ENCODE data around the gene OBI1. TPM values are rescaled to one million over a fixed set of nuclear protein-coding genes. Genes with fewer than 3 reads are reported as not detected.
"Not testable (repeated sequence)": the region's sequence is repeated elsewhere in the genome, so short reads cannot be mapped to it uniquely, and the experiment has no call there.

The OBI1 gene
- total and polyA plus RNA-seq, 5 experiments from 2014 or later = 8.3 to 16.6 (median 12.1) TPM

DNA sequence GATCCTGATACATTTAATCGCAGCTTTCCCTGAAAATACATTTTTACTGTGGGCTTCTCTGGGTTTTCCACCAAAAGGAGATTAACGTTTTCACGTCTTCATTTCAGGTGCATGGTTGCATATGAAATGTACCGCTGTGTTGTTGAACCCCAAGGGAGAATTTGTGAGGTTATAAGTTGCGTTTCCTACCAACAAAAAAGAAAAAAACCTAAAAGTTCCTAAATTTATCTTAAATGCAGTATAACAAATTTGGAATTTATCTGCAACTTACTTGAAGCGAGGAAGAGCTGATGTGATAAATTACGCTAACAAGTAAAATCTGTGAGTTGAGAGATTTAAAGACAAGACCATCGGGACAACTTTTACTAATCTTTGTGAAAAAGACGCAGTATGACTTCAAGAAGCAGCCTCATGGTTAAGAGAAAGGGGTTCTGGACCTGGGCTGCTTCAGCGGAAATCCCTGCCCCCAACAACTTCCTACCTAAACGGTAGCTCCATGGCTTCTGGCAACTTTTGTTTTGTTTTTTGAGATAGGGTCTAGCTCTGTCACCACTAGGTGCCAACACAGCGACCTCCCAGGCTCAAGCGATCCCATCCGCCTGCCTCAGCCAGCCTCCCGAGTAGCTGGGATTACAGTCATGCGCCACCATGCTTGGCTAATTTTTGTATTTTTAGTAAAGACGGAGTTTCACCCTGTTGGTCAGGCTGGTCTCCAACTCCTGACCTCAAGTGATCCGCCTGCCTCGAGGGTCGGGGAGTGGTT, 958 bp upstream of the OBI1 start:
- Mint-ChIP-seq H3K9me3 (no peaks in the 10 kb centered on the region), H3K36me3 (peaks cover 0 to 10% (median 2%) of the 10 kb centered on the region in 3 donors), H3K4me3 (peak overlapping the region; percentile 95 to 100 (median 99)), H3K27ac (peak overlapping the region; percentile 49 to 99 (median 97)), H3K4me1 (peaks cover 28 to 41% (median 37%) of the 10 kb centered on the region in 4 donors), H3K27me3 (peaks cover 0 to 3% (median 0%) of the 10 kb centered on the region in 5 donors)
- POLR2A ChIA-PET = interaction anchor here (0.7 to 0.9 kb wide), 2 partner anchors 54 to 746 kb away, joined by 3 read pairs; partner anchors contain the start of gene RBM26
- peak; percentile 17 to 19 for ATAC-seq
- DNase-seq = peak in 6 of 10 donors; percentile 8 to 38 (median 18)

DNA sequence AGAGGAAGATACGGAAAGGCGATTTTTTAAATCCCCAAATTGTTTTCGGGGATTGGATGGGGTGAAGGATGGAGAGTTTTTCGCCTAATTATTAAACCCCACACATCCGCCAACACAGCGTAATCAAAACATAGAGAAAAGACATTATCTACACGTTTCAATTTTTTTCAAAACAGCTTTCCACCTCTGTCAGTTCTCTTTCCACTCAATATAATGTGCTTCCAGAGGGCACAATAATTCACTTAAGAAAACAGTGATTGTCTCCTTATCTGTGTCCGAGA, 435 bp upstream of the OBI1 start:
- peaks cover 0 to 11% (median 4%) of the 10 kb centered on the region in 3 donors for H3K36me3 Mint-ChIP-seq
- H3K9me3 Mint-ChIP-seq = no peaks in the 10 kb centered on the region
- H3K27me3 Mint-ChIP-seq = peaks cover 0 to 3% (median 0%) of the 10 kb centered on the region in 5 donors
- DNase-seq (peak in 2 of 10 donors; percentile 17 to 26), ATAC-seq (no peak)
- peak overlapping the region; percentile 49 to 99 (median 97) for H3K27ac Mint-ChIP-seq
- peaks cover 28 to 43% (median 40%) of the 10 kb centered on the region in 4 donors for H3K4me1 Mint-ChIP-seq
- POLR2A ChIA-PET = interaction anchor here (0.7 to 0.9 kb wide), 2 partner anchors 53 to 747 kb away, joined by 3 read pairs; partner anchors contain the start of gene RBM26
- peak overlapping the region; percentile 95 to 100 (median 99) for H3K4me3 Mint-ChIP-seq

DNA sequence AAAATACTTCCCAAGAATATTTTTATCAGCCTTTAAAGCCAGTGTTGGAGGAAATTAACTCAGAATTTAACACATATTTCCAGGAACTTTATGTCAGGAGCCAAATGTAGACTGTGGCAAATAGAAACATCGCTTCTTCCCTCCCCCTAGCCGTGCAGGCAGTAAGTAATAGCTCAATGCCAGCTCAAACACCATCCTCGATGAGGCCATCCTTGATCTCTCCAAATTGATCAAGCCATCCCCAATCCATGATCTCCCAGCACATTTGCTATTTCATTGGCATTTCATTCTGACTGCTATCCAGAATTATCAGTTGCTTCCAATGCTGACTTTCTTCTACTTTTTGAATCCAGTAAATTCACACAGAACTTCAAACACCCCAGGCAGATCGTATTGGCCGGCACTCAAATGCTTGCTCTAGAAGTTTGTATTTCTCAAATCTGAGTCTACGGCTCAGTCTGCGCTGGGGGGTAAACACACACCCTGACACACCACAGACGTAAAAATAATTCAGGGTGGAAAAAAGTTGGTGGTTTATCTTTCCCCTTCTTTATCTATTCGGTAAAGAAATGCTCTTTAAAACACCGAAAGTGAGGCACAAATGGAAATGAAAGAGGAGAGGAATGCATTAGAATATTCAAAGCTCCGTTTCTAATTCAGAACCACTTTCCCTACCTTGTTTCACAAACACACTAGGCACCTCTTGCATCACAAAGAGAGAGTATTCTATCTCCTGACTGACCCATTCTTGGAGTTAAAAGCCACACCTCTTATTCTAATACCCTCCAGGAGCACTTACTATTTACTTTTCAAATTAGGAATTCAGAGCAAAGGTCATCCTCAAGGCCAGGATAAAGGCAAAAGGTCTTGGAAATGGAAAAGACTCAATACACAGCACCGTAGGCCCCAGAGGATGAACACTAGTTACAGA, 991 bp downstream of the OBI1 start:
- H3K4me1 Mint-ChIP-seq = peaks cover 27 to 46% (median 41%) of the 10 kb centered on the region in 4 donors
- peak overlapping the region; percentile 76 to 99 (median 96) for H3K27ac Mint-ChIP-seq
- POLR2A ChIA-PET = interaction anchor here (0.6 kb wide), 1 partner anchor 40 kb away, joined by 7 read pairs; no protein-coding TSS in a partner anchor
- H3K9me3 Mint-ChIP-seq = no peaks in the 10 kb centered on the region
- no peak for DNase-seq
- H3K27me3 Mint-ChIP-seq = peaks cover 0 to 3% (median 0%) of the 10 kb centered on the region in 5 donors
- peaks cover 0 to 11% (median 4%) of the 10 kb centered on the region in 3 donors for H3K36me3 Mint-ChIP-seq
- peak overlapping the region; percentile 95 to 100 (median 99) for H3K4me3 Mint-ChIP-seq
- ATAC-seq = no peak

DNA sequence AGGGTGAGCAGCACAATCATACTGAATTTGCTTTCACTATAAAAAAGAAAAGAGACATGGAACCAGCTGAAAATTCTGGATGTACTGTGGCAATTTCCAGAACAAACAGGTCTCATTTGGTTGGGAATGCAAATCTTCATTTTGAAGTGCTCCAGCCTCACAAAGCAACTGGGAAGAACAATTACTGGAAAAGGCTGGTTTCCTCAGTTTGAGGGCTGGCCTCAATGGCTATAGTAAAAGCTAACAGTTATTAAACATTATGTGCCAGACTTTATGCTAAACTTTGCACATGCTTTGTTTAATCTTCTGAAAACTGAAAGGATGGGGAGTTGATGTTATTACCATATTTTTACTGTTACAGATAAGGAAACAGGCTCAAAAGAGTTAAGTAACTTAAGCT, 3.0 kb downstream of the OBI1 start:
- Mint-ChIP-seq H3K27ac (peak overlapping the region in 1 of 10 donors; percentile 32), H3K27me3 (peaks cover 0 to 3% (median 0%) of the 10 kb centered on the region in 5 donors), H3K9me3 (no peaks in the 10 kb centered on the region), H3K4me3 (peak overlapping the region in 4 of 10 donors; percentile 13 to 58 (median 18)), H3K4me1 (peaks cover 31 to 43% (median 41%) of the 10 kb centered on the region in 4 donors), H3K36me3 (peaks cover 0 to 11% (median 4%) of the 10 kb centered on the region in 3 donors)
- POLR2A ChIA-PET = interaction anchor here (0.8 kb wide), 1 partner anchor 10 kb away, joined by 3 read pairs; no protein-coding TSS in a partner anchor
- no peak for DNase-seq
- ATAC-seq = no peak

DNA sequence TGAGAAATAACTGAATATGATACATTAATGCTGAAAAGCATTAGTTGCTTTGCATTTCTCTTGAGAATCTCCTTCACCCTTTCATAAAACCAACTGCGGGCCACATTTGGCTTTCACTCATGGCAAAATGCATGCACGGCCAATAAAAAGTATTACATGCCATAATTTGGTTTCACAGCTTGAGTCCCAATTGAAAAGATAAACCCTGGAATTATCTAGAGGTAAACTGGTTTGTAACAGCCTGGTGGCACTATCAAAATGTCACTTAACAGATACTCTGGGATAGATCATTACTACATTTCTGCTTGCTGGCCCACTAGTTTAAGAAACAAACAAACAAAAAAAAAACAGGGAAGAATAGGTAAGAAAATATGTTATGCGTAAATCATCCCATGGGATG, 3.9 kb downstream of the OBI1 start:
- H3K36me3 Mint-ChIP-seq = peaks cover 0 to 11% (median 4%) of the 10 kb centered on the region in 3 donors
- peaks cover 29 to 43% (median 38%) of the 10 kb centered on the region in 4 donors for H3K4me1 Mint-ChIP-seq
- POLR2A ChIA-PET = no interaction called here
- H3K27me3 Mint-ChIP-seq = peaks cover 0 to 3% (median 0%) of the 10 kb centered on the region in 5 donors
- H3K27ac Mint-ChIP-seq = peak overlapping the region in 1 of 10 donors; percentile 10
- ATAC-seq = no peak
- H3K9me3 Mint-ChIP-seq = no peaks in the 10 kb centered on the region
- peak overlapping the region in 3 of 10 donors; percentile 1 to 21 (median 20) for H3K4me3 Mint-ChIP-seq
- DNase-seq = no peak

DNA sequence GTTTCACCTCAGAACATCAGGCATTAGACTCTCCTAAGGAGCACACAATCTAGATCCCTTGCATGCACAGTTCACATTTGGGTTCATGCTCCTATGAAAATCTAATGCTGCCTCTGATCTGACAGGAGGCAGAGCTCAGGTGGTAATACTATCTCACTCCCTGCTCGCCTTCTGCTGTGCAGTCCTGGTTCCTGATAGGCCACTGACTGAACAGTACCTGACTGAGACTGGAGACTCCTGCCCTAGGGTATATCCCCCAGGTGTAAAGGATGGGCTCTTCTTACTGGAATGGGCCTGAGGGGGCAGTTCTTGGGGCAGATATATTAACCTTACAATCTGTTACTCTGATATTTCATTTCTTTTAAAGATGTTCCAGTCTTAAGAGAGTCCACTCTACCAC, 6.3 kb downstream of the OBI1 start:
- no peak overlapping the region for H3K4me3 Mint-ChIP-seq
- H3K9me3 Mint-ChIP-seq = no peaks in the 10 kb centered on the region
- no peak for DNase-seq
- no peak for ATAC-seq
- peaks cover 15 to 28% (median 19%) of the 10 kb centered on the region in 4 donors for H3K4me1 Mint-ChIP-seq
- H3K27ac Mint-ChIP-seq = peak overlapping the region in 1 of 10 donors; percentile 23
- no peaks in the 10 kb centered on the region for H3K27me3 Mint-ChIP-seq
- POLR2A ChIA-PET = no interaction called here
- peaks cover 0 to 12% (median 2%) of the 10 kb centered on the region in 3 donors for H3K36me3 Mint-ChIP-seq

DNA sequence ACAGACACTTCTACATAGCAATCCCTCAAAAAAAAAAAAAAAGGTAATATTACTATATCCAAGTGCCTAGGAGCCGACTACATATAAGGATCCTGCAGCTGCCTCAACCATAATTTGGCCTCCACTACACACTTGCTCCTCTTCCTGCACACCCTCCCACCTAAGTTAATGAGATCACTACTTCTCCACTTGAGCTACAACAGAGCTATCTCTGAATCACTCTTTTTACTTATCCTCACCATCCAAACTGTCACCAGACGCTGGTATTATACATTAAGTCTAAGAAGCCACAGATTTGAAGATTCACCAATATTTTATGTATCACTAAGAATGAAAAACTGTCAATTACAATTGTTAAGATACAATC, 8.3 kb downstream of the OBI1 start:
- no peak overlapping the region for H3K27ac Mint-ChIP-seq
- ATAC-seq (no peak), DNase-seq (no peak)
- POLR2A ChIA-PET = no interaction called here
- no peak overlapping the region for H3K4me3 Mint-ChIP-seq
- H3K36me3 Mint-ChIP-seq = peaks cover 0 to 14% (median 2%) of the 10 kb centered on the region in 3 donors
- H3K9me3 Mint-ChIP-seq = no peaks in the 10 kb centered on the region
- H3K27me3 Mint-ChIP-seq = no peaks in the 10 kb centered on the region
- peaks cover 10 to 31% (median 22%) of the 10 kb centered on the region in 4 donors for H3K4me1 Mint-ChIP-seq

DNA sequence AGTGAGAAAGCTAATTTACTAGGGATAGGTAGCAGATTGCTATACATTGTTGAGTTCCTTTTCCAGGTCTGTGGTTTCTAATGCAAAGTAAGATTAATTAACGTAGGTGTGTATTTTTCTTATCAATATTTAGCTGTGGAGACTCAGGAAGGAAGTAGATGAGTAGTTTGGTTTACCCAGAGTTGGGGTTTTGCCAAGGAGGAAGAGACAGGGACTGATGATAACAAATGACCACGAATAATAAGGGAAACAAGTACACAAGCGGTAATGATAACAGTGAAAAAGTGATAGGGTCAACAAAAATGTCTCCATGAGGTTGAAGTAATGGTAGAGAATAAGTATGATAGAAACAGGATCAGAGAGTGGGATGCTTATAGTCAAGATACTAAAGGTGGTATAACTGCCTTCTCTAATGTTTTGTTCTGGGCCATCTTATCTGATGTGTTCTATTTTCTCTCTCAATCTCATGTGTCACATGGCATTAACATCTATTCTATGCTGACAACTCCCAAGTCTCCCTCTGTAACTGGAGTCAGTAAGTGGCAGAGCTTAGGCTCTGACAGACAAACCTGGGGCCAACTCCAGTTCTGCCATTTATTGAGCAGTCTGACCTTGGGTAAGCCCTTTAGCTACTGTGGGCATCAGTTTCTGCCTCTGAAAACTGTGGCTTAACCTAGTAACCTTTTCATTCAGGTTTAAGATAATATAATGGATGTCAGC, 8.8 kb downstream of the OBI1 start:
- Mint-ChIP-seq H3K9me3 (no peaks in the 10 kb centered on the region), H3K27ac (no peak overlapping the region), H3K4me1 (peaks cover 5 to 28% (median 20%) of the 10 kb centered on the region in 4 donors), H3K4me3 (no peak overlapping the region), H3K36me3 (peaks cover 0 to 14% (median 2%) of the 10 kb centered on the region in 3 donors), H3K27me3 (no peaks in the 10 kb centered on the region)
- DNase-seq = no peak
- POLR2A ChIA-PET = no interaction called here
- ATAC-seq = no peak

DNA sequence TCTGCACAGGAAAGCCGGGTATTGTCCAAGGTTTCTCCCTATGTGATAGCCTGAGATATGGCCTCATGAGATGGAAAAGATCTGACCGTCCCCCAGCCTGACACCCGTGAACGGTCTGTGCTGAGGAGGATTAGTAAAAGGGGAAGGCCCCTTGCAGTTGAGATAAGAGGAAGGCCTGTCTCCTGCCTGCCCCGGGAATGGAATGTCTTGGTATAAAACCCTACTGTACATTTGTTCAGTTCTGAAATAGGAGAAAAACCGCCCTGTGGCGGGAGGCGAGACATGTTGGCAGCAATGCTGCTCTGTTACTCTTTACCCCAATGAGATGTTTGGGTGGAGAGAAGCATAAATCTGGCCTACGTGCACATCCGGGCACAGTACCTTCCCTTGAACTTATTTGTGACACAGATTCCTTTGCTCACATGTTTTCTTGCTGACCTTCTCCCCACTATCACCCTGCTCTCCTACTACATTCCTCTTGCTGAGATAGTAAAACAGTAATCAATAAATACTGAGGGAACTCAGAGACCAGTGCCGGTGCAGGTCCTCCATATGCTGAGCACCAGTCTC, 11.8 kb downstream of the OBI1 start:
- DNase-seq, H3K4me3 Mint-ChIP-seq, H3K27me3 Mint-ChIP-seq, H3K9me3 Mint-ChIP-seq, ATAC-seq, POLR2A ChIA-PET: not testable (repeated sequence)
- Mint-ChIP-seq H3K4me1 (peaks cover 0 to 34% (median 17%) of the 10 kb centered on the region in 4 donors), H3K27ac (peak overlapping the region in 1 of 10 donors; percentile 18), H3K36me3 (peaks cover 0 to 33% (median 9%) of the 10 kb centered on the region in 3 donors)

DNA sequence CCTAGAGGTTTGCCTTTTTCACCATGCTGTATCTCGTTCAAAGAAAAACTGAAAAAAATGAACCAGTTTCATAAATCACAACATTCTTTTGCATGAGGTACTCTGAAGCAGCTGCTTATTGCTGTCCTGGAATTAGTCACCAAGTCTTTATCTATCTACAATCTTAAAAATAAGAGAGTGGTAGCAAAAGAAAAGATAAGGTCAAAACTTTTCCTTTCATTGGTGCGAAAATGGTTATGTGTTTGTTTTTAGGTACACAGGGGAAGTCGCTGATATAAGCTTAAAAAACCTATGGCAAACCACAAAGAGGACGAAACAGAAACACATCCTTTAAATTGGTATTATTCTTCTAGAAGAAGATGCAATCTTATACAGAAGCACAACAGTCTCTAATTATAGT, 20.7 kb downstream of the OBI1 start:
- DNase-seq = no peak
- H3K4me1 Mint-ChIP-seq = peaks cover 0 to 10% (median 6%) of the 10 kb centered on the region in 4 donors
- H3K36me3 Mint-ChIP-seq = peaks cover 24 to 90% (median 74%) of the 10 kb centered on the region in 3 donors
- no peak for ATAC-seq
- POLR2A ChIA-PET = no interaction called here
- peaks cover 0 to 2% (median 0%) of the 10 kb centered on the region in 9 donors for H3K9me3 Mint-ChIP-seq
- no peak overlapping the region for H3K4me3 Mint-ChIP-seq
- H3K27ac Mint-ChIP-seq = no peak overlapping the region
- H3K27me3 Mint-ChIP-seq = no peaks in the 10 kb centered on the region

DNA sequence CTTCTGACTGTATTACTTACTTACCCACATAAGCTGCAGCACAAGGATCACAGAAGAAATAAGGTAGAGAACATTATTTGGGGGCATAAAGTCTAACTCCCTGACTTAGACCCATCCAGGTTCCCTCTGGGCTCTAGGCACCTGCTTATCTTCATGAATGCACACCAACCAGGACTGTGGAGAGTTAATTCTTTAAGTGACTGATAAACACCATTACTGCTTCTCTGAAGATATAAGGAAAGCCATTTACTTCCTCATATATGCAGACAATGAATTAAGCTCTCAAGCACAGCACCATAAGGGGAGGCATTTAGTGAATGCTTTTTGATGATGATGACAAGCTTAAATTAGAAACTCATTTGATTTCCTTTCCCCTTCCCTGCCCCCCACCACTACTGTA, 22.5 kb downstream of the OBI1 start:
- DNase-seq = no peak
- peaks cover 28 to 93% (median 79%) of the 10 kb centered on the region in 3 donors for H3K36me3 Mint-ChIP-seq
- peaks cover 0 to 2% (median 0%) of the 10 kb centered on the region in 9 donors for H3K9me3 Mint-ChIP-seq
- no peaks in the 10 kb centered on the region for H3K27me3 Mint-ChIP-seq
- no peak overlapping the region for H3K4me3 Mint-ChIP-seq
- POLR2A ChIA-PET = no interaction called here
- H3K27ac Mint-ChIP-seq = no peak overlapping the region
- peaks cover 0 to 10% (median 4%) of the 10 kb centered on the region in 4 donors for H3K4me1 Mint-ChIP-seq
- ATAC-seq = no peak

DNA sequence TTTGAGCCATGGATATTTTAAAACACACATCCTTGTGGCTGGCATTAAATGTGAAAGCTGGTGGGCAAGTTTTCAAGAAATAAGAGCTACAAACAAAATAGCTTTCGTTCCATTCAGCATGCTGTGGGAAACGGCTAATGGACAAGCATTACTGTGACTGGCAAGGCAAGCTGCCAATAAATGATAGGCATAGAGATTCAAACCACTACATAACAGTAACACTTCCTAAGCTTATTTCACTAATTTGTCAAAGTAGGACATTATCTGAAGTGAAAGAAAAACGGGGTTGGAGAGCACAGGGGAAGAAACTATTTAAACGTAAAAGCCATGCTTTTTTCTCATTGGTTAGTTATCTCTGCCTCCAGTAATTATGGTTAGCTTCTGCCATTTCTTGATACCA, 26.0 kb downstream of the OBI1 start:
- Mint-ChIP-seq H3K4me1 (peaks cover 6 to 20% (median 7%) of the 10 kb centered on the region in 4 donors), H3K36me3 (peaks cover 26 to 96% (median 73%) of the 10 kb centered on the region in 3 donors), H3K27ac (no peak overlapping the region), H3K27me3 (no peaks in the 10 kb centered on the region), H3K9me3 (no peaks in the 10 kb centered on the region), H3K4me3 (no peak overlapping the region)
- DNase-seq (no peak), ATAC-seq (no peak)
- POLR2A ChIA-PET = no interaction called here

All from naive thymus-derived CD8-positive, alpha-beta T cell (primary cell).